ENCODE data around the gene FADS6.
A peak's percentile ranks its signal among the peaks of the same experiment; 100 is the strongest.

The FADS6 gene

GRCh38 chr17:74892974-74893911, at the start of gene FADS6:
Gene FADS6, minus strand, starts transcription at chr17:74893633. Its CDS starts 38 bp downstream, at chr17:74893595.
- peak; percentile 2 for DNase-seq

- DNase-seq = no peak
Observed at GRCh38 chr17:74941128-74941725, 47.8 kb upstream of the FADS6 start.

GRCh38 chr17:74939534-74939933, 46.1 kb upstream of the FADS6 start:
- no peak for DNase-seq

GRCh38 chr17:74938194-74938950, 44.9 kb upstream of the FADS6 start:
- DNase-seq = no peak

GRCh38 chr17:74937064-74938051, 43.9 kb upstream of the FADS6 start:
- no peak for DNase-seq

GRCh38 chr17:74936470-74936799, 43.0 kb upstream of the FADS6 start:
- no peak for DNase-seq

GRCh38 chr17:74935585-74936469, 42.4 kb upstream of the FADS6 start, which contains the start of gene OTOP3:
Gene OTOP3, plus strand, starts transcription at chr17:74935898. Its CDS starts 24 bp downstream, at chr17:74935922.
- no peak for DNase-seq

GRCh38 chr17:74935048-74935447, 41.6 kb upstream of the FADS6 start:
- no peak for DNase-seq

- DNase-seq = no peak
Observed at GRCh38 chr17:74930535-74931036, 37.2 kb upstream of the FADS6 start.

GRCh38 chr17:74928786-74929185, 35.4 kb upstream of the FADS6 start:
- no peak for DNase-seq

- no peak for DNase-seq
Observed at GRCh38 chr17:74925242-74925641, 31.8 kb upstream of the FADS6 start.

- DNase-seq = no peak
Observed at GRCh38 chr17:74924250-74924948, 31.0 kb upstream of the FADS6 start, which contains the start of gene OTOP2. Gene OTOP2, plus strand, starts transcription at chr17:74924273. Its CDS starts 360 bp downstream, at chr17:74924633.

GRCh38 chr17:74923538-74924249, 30.3 kb upstream of the FADS6 start:
- DNase-seq = peak; percentile 58

- DNase-seq = no peak
Observed at GRCh38 chr17:74922694-74923537, 29.5 kb upstream of the FADS6 start, which contains the start of gene USH1G. Gene USH1G, minus strand, starts transcription at chr17:74923255. Its CDS starts 182 bp downstream, at chr17:74923073.

GRCh38 chr17:74922172-74922571, 28.7 kb upstream of the FADS6 start:
- DNase-seq = no peak

GRCh38 chr17:74921769-74922168, 28.3 kb upstream of the FADS6 start:
- DNase-seq = no peak

GRCh38 chr17:74921026-74921681, 27.7 kb upstream of the FADS6 start:
- no peak for DNase-seq

- no peak for DNase-seq
Observed at GRCh38 chr17:74920642-74921025, 27.2 kb upstream of the FADS6 start.

Measured in stimulated activated naive CD4-positive, alpha-beta T cell treated with Interleukin-2 at 50 U/mL for 16 hours (primary cell).